RCC 7860 (cell line): Measurements from ENCODE around the gene ERCC4.
"Not testable (repeated sequence)": the region's sequence is repeated elsewhere in the genome, so short reads cannot be mapped to it uniquely, and the experiment has no call there.

ENCODE experiments used
- DNase-seq: peaks from one replicate; pipeline ENCODE4 v3.0.0-alpha.2; 2015; ENCODE audit warnings: low spot score
- FAIRE-seq: peaks from 2 replicates; lab custom pipeline; 2012; peaks lifted over from hg19 to GRCh38; lab: Jason Lieb, UNC

ERCC4 gene

GRCh38 chr16:13919683-13920509 is at the start of gene ERCC4:
TSS of gene ERCC4 (plus strand) at chr16:13920154. CDS start at chr16:13920166, 12 bp downstream.
- FAIRE-seq (peak; percentile 96), DNase-seq (peak; percentile 99)

- DNase-seq (no peak), FAIRE-seq (no peak)
Measured at GRCh38 chr16:13873835-13874438, 46.0 kb upstream of the ERCC4 start.

- FAIRE-seq, result no peak
- DNase-seq, result no peak
Measured at GRCh38 chr16:13875614-13876284, 44.2 kb upstream of the ERCC4 start.

GRCh38 chr16:13883276-13883675 is 36.7 kb upstream of the ERCC4 start:
- FAIRE-seq (no peak), DNase-seq (no peak)

- FAIRE-seq (no peak), DNase-seq (no peak)
Measured at GRCh38 chr16:13883881-13884280, 36.1 kb upstream of the ERCC4 start.

GRCh38 chr16:13885700-13886099 is 34.3 kb upstream of the ERCC4 start:
- DNase-seq (no peak), FAIRE-seq (no peak)

GRCh38 chr16:13886608-13887007 is 33.3 kb upstream of the ERCC4 start:
- DNase-seq (no peak), FAIRE-seq (no peak)

GRCh38 chr16:13889323-13889722 is 30.6 kb upstream of the ERCC4 start:
- FAIRE-seq, DNase-seq: not testable (repeated sequence)

GRCh38 chr16:13892301-13892700 is 27.7 kb upstream of the ERCC4 start:
- FAIRE-seq (no peak), DNase-seq (no peak)

GRCh38 chr16:13895516-13895915 is 24.4 kb upstream of the ERCC4 start:
- DNase-seq, result no peak
- FAIRE-seq, result no peak

- DNase-seq (no peak), FAIRE-seq (no peak)
Measured at GRCh38 chr16:13896543-13897182, 23.3 kb upstream of the ERCC4 start.

GRCh38 chr16:13897806-13898205 is 22.1 kb upstream of the ERCC4 start:
- DNase-seq (no peak), FAIRE-seq (no peak)

GRCh38 chr16:13898233-13898632 is 21.7 kb upstream of the ERCC4 start:
- no peak for FAIRE-seq

GRCh38 chr16:13902052-13902451 is 17.9 kb upstream of the ERCC4 start:
- no peak for DNase-seq
- FAIRE-seq, result no peak

More at GRCh38 chr16:13898233-13898632, 21.7 kb upstream of the ERCC4 start:
- no peak for DNase-seq

- FAIRE-seq (no peak), DNase-seq (no peak)
Measured at GRCh38 chr16:13902677-13903076, 17.3 kb upstream of the ERCC4 start.

GRCh38 chr16:13904179-13904691 is 15.7 kb upstream of the ERCC4 start:
- FAIRE-seq (no peak), DNase-seq (no peak)

GRCh38 chr16:13904822-13905221 is 15.1 kb upstream of the ERCC4 start:
- FAIRE-seq, DNase-seq: not testable (repeated sequence)

GRCh38 chr16:13906168-13907089 is 13.5 kb upstream of the ERCC4 start:
- DNase-seq (no peak), FAIRE-seq (no peak)

- FAIRE-seq (no peak), DNase-seq (no peak)
Measured at GRCh38 chr16:13907431-13907830, 12.5 kb upstream of the ERCC4 start.

GRCh38 chr16:13909069-13909468 is 10.9 kb upstream of the ERCC4 start:
- FAIRE-seq (no peak), DNase-seq (no peak)
